ENCODE measurements around the gene HPS3. TPM values are rescaled to one million over a fixed set of nuclear protein-coding genes. Genes with fewer than 3 reads are reported as not detected.
A peak's percentile ranks its signal among the peaks of the same experiment; 100 is the strongest.

HPS3 gene
- polyA plus RNA-seq, 5 donors: 29.5 to 47.3 (median 39.3) TPM

GRCh38 chr3:149118724-149119123, 10.7 kb upstream of the HPS3 start:
- DNase-seq: no peak

- no peak for DNase-seq
Observed at GRCh38 chr3:149119466-149119865, 10.0 kb upstream of the HPS3 start.

GRCh38 chr3:149120051-149120972, 9.1 kb upstream of the HPS3 start:
- DNase-seq: peak; percentile 52 to 61

GRCh38 chr3:149122721-149123578, 6.5 kb upstream of the HPS3 start:
- DNase-seq: no peak

GRCh38 chr3:149128821-149129220, 617 bp upstream of the HPS3 start:
- no peak for DNase-seq

GRCh38 chr3:149131589-149131988, 2.2 kb downstream of the HPS3 start:
- no peak for DNase-seq

GRCh38 chr3:149134575-149134974, 5.1 kb downstream of the HPS3 start:
- DNase-seq: no peak

- DNase-seq: no peak
Observed at GRCh38 chr3:149142682-149143081, 13.2 kb downstream of the HPS3 start.

- no peak for DNase-seq
Observed at GRCh38 chr3:149145356-149145755, 15.9 kb downstream of the HPS3 start.

GRCh38 chr3:149145974-149146373, 16.5 kb downstream of the HPS3 start:
- no peak for DNase-seq

- DNase-seq: no peak
Observed at GRCh38 chr3:149150436-149150835, 21.0 kb downstream of the HPS3 start.

GRCh38 chr3:149151843-149152242, 22.4 kb downstream of the HPS3 start:
- DNase-seq: no peak

- DNase-seq: no peak
Observed at GRCh38 chr3:149152420-149152819, 23.0 kb downstream of the HPS3 start.

GRCh38 chr3:149153402-149153801, 24.0 kb downstream of the HPS3 start:
- DNase-seq: no peak

- DNase-seq: no peak
Observed at GRCh38 chr3:149160754-149161300, 31.4 kb downstream of the HPS3 start.

GRCh38 chr3:149162007-149162406, 32.6 kb downstream of the HPS3 start:
- DNase-seq: no peak

GRCh38 chr3:149163066-149163465, 33.6 kb downstream of the HPS3 start:
- peak in 1 of 2 donors; percentile 9 for DNase-seq

- DNase-seq: no peak
Observed at GRCh38 chr3:149167898-149168297, 38.5 kb downstream of the HPS3 start.

GRCh38 chr3:149170672-149171071, 41.2 kb downstream of the HPS3 start:
- no peak for DNase-seq

- no peak for DNase-seq
Observed at GRCh38 chr3:149174901-149175300, 45.5 kb downstream of the HPS3 start.

GRCh38 chr3:149177122-149177521, 47.7 kb downstream of the HPS3 start:
- no peak for DNase-seq

GRCh38 chr3:149179220-149179619, 49.8 kb downstream of the HPS3 start:
- no peak for DNase-seq

Measured in right lung (tissue), 5 donors.